ENCODE measurements around the gene P2RX2.
"Not testable (repeated sequence)": the region's sequence is repeated elsewhere in the genome, so short reads cannot be mapped to it uniquely, and the experiment has no call there.

P2RX2 gene

DNA sequence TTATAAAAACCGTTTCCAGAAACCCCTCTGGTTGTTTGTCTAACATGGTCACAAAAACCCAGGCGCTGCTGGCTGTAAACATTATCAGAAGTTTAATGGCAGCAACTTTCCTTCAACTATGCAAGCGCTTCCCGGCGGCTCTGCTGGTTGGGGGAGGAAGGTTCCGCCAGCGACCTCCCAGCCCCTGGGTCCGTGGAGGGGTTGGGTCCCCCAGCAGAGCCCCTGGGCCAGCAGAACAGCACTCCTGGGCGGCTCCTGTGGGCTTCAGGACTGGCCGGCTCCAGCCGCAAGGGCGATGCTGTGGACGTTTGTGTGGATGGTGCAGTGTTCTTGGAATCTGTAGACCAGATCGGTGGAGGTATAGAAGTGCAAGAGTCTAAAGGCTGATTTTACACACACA lies 34.1 kb upstream of the P2RX2 start:
- no peak for DNase-seq

DNA sequence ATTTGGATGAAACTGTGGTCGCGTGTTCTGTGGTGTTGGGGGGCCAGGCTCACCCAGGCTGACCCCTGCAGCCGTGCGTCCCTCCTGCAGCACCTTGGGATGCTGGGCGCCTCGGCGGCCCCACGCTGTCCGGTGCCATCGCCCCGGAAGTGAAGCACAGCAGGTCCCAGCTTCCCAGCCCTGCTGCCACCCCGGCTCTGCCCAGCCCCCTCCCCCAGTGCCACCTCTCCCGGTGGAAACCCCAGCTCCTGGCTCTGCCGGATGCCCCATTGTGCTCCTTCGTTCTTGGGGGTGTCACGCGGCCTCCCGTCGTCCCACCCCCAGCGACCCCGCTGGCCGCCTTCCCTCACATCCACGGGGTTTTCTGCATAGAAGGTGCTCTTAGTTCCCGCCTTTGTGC lies 33.4 kb upstream of the P2RX2 start:
- DNase-seq: no peak

DNA sequence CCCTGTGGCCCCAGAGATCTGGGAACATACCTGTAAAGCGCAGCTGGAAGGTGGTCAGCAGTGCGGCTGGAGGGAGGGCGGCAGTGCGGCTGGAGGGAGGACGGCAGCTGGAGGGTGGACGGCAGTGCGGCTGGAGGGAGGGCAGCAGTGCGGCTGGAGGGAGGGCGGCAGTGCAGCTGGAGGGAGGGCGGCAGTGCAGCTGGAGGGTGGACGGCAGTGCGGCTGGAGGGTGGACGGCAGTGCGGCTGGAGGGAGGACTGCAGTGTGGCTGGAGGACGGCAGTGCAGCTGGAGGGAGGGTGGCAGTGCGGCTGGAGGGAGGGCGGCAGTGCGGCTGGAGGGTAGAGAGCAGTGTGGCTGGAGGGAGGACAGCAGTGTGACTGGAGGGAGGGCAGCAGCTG lies 31.6 kb upstream of the P2RX2 start:
- DNase-seq: no peak

DNA sequence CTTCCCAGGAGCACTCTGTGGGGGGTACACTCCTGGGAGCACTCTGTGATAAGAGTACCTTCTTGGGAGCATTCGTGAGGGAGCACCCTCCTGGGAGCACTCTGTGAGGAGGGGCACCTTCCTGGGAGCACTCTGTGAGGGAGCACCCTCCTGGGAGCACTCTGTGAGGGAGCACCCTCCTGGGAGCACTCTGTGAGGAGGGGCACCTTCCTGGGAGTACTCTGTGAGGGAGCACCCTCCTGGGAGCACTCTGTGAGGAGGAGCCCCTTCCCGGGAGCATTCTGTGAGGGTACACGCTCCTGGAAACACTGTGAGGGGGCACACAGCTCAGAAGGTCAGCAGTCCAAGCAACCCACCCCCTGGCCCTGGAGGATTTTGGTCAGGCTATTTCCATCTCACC lies 30.8 kb upstream of the P2RX2 start:
- no peak for DNase-seq

DNA sequence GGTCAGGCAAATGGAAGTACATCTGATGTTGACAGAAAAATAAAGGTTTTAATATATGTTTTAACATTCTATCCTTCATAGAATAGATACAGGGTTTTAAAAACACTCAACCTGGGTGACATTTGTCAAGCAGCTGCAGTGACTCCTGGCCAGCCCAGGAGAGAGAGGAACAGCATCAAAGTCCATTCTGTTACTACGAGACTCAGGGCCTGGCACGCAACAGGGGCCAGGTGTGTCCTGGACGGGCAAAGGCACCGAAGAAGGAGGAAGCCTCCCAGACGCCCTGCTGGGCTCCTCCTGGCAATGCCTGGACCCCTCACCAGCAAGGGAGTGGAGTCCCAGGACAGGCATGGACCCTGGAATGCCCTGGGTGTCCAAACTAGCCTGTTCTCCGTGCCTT lies 30.3 kb upstream of the P2RX2 start:
- no peak for DNase-seq

DNA sequence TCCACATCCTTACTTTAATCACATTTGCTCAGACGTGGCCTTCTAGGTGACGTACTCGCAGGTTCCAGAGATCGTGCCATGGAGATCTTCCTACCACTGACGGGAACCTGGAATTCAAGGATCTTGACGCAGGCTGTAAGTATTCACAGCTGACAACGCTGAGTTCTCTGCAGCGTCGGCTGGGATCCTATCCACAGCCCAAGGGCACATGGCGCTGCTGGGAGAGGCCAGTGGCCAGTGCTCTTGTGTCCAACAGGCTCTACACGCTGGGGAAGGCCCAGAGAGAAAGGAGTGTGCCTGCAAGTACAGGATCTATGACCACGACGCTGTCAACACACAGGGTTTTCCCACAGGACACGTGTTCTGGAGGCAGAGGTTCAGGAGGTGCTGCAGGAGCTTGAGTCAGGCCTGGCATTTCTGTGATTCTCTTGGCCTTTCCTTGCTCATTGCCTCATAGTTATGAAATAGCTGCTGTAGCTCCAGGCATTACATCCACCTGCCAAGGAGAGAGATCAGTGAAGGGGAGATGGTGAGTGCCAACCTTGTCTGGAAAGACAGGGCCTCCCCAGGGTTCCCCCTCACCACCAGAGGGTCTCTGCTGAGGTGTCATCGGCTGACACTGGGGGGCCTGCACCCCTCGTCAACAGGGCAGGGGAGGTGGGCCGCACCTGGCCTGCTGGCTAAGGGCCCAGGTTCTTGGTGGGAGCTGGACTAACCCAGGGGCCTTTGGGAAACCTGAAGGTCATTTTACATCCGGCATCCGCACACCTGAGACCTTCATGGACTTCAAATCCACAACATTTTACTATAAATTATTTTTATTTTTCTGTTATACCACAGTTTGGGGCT lies 29.5 kb upstream of the P2RX2 start:
- no peak for DNase-seq

DNA sequence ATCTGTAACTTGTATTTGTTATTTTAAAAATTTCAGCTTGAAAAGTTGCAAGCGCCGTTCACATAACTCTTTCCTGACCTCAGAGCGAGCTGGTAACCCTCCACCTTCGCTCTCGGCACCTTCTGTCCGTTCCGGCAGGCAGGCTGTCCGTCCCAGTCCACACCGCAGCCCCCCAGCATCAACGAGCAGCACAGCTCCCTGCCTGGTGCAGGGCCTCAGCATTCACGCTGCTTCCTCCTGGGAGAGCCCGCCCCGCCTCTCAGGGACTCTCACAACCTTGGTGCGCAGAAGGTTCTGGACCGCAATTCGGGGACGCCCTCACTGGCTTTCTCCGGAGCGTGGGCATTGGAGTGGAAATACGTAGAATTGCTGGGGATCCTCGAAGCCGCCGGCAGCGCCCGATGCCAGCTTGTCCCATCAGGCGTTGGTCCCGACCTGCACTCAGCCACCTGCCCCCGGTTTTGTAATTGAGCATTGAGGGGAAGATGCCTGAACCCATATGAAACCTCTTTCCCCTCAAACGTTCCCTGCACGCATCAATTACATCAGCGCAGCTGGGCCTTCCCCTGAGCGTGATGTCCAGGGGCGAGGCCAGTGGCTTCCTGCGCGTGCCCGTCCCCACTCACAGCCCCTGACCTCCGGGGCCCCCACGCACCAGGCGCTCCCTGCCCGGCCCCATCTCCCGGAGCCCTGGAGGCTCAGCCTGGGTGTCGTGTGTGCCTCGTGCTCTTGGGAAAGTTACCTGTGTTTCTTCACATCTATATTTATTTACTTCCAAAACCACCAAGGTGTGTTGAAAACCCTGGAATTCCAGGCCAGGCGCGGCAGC lies 27.3 kb upstream of the P2RX2 start:
- DNase-seq: no peak

DNA sequence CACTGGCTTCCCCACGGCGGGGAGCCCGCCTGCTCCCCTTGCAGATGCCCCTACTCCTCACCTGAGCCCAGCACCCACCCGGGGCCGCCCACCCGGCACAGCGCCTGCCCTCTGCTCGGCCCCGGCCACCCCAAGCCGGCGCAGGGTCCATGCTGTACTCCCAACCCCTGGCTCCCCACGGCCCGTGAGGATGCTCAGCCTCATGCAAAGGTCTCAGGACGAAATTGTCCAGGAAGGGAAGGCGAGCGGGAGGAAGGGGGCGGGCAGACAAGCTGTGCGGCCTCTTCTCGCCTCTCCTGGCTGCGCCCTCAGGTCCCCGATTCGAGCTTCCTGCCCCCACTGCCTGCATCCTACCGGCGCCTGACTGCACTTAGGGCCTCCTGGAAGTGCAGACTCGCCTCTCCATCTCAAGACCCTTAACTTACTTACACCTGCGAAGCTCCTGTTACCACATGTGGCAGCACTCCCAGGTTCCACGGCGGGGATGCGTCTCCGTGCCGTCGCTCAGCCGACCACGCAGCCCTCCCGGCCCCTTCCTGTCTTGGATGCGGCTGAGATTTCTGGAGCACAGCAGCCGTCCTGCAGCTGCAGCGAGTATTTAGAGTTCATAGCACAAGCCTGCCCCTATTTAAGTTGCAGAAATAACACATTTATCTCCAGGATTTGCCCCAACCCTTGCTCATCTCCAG lies 26.1 kb upstream of the P2RX2 start:
- no peak for DNase-seq

DNA sequence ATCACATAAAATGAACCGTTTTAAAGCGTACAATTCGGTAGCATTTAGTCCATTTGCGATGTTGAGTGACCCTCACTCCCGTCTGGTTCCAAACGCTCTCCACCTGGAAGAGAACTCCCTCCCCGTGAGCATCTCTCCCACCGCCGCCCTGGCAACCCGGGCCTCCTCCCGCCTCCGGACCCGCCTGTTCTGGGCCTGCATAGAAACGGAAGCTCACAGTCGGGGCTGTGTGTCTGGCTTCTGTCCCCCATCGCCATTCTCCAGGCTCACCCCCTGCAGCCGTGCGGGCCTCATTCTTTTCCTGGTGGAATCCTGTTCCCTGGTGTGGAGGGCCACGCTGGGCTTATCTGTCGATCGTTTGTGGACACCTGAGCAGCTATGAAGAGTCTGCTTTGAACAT lies 25.5 kb upstream of the P2RX2 start:
- no peak for DNase-seq

DNA sequence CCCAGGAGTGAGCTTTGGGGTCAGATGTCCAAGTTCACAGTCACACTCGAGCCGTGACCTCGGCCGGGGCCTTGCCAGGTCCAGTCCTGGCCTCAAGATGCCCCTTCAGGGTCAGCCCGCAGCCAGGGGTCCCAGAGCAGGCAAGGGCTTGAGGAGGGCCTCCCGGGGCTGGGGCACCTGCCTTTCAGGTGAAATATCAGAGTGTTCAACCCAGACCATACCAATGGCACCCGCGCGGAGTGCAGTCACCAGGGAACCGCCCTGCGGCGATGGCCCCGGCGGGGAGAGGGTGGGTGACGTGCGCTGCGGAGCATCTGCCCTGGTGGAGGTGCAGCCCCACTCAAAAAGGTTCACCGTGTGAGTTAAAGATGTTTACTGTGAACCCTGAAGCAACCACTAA lies 25.1 kb upstream of the P2RX2 start:
- DNase-seq: no peak

DNA sequence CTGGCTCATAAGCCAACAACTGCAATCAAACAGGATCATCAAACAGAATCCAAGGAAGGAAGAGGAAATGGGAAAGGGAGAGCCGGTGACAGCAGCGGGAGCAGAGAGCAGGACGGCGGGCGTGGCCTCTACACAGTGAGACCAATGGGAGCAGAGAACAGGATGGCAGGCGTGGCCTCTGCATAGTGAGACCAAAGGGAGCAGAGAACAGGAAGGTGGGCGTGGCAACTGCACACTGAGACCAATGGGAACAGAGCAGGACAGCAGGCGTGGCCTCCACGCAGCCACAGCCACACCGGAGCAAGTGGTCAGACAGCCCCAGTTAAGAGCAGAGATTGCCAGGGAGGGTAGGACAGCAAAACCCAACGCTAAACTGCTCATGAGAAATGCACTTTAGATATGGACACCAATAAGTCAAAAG lies 24.6 kb upstream of the P2RX2 start:
- peak in 1 of 2 donors; percentile 31 for DNase-seq

DNA sequence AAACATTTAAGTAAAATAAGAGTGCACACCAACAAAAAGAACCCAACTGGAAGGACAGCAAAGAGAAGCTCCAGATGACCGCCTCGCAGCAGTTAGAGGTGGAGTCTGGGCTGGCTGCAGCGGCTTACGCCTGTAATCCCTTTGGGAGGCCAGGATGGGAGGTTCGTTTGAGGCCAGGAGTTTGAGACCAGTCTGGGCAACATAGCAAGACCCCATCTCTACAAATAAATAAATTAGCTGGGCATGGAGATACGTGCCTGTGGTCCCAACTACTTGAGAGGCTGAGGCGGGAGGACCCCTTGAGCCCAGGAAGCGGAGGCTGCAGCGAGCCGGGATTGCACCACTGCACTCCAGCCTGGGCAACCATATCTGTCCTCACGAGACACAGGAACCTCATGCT lies 23.4 kb upstream of the P2RX2 start:
- no peak for DNase-seq

DNA sequence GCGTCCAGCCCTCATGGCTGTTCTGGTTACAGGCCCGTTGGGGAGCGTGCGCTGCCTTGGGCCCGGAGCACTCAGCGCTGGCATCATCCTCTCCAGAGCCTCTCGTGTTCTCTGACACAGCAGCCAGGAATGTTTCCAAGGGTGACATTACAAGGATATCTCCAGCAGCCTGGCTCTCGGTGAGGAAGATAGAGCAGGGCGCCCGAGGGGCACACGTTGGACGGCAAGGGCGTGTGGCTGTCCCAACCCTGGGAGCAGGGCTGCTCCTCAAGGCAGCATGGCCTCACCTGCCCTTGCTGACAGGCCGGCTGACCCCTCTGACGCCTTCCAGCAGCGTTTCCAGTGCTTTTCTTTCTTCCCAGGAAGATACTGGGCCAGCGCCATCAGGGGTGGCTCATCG lies 22.6 kb upstream of the P2RX2 start:
- DNase-seq: no peak

DNA sequence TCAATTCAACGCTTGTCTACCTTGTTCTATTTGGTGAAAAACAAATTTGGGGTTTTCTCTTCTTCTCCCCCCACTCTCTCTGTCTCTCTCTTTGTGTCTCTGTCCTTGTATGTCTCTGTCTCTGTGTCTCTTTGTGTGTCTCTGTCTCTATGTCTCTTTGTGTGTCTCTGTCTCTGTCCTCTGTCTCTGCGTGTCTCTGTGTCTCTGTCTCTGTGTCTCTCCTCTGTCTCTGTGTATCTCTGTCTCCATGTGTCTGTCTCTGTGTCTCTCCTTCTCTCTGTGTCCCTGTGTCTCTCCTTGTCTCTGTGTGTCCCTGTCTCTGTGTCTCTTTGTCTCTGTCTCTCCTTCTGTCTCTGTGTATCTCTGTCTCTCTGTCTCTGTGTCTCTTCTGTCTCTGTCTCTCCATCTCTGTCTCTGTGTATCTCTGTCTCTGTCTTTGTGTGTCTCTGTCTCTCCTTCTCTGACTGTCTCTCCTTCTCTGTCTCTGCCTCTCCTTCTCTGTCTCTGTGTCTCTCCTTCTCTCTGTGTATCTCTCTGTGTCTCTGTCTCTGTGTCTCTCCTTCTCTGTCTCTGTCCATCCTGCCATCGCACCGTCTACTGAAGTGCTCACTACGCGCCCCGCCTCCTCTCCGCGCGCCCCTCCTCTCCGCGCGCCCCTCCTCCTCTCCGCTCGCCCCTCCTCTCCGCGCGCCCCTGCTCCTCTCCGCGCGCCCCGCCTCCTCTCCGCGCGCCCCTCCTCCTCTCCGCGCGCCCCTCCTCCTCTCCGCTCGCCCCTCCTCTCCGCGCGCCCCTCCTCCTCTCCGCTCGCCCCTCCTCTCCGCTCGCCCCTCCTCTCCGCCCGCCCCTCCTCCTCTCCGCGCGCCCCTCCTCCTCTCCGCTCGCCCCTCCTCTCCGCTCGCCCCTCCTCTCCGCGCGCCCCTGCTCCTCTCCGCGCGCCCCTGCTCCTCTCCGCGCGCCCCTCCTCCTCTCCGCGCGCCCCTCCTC lies 21.0 kb upstream of the P2RX2 start:
- no peak for DNase-seq

DNA sequence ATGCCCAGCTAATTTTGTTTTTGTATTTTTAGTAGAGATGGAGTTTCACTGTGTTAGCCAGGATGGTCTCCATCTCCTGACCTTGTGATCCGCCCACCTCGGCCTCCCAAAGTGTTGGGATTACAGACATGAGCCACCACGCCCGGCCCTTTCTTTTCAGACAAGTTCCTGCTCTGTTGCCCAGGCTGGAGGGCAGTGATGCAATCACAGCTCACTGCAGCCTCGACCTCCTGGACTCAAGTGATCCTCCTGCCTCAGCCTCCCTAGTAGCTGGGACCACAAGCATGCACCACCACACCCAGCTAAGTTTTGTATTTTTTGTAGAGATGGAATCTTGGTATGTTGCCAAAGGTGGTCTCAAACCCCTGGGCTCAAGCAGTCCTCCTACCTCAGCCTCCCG lies 19.1 kb upstream of the P2RX2 start:
- DNase-seq: not testable (repeated sequence)

DNA sequence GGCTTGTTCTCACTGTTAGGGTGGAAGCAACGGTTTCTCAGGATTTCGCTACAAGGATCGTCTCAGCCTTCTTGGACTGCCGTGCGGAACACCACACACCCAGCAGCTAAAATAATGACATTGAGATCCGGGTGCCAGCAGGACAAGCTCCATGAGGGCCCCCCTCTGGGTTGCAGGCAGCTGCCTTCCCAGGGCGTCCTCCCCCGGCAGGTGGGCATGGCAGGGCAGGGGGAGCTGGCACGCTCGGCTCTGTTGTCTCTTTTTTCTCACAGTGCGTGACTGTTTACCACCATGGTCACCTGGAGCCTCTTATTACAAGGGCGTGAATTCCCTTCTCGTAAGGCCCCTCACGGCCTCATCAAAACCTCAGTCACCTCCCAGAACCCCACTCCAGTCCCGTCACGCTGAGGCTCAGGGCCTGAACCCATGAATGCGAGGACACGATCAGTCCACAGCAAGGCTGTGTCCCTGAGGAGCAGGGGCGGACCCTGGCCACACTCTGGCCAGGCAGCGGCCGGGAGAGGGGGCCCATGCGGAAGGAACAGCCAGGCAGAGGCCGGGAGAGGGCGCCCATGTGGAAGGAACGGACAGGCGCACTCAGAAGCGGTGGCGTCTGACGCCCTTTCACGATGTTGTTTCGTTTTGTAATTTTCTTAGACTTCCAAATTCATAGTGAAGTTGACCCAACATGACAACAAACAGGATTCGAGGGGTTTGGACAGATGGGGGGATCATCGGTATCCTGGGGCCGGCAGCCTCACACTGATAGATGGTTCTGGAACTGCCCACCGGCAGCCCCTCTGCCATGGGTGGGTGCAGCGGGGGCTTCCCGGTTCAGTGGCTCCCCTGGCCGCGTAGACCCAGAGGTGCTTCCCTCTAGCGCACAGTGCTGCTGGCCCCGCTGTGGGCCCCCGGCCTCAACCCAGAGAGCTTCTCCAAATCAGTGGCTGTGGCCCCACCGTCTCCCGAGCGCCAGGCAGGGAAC lies 18.2 kb upstream of the P2RX2 start:
- DNase-seq: peak; percentile 34 to 41

DNA sequence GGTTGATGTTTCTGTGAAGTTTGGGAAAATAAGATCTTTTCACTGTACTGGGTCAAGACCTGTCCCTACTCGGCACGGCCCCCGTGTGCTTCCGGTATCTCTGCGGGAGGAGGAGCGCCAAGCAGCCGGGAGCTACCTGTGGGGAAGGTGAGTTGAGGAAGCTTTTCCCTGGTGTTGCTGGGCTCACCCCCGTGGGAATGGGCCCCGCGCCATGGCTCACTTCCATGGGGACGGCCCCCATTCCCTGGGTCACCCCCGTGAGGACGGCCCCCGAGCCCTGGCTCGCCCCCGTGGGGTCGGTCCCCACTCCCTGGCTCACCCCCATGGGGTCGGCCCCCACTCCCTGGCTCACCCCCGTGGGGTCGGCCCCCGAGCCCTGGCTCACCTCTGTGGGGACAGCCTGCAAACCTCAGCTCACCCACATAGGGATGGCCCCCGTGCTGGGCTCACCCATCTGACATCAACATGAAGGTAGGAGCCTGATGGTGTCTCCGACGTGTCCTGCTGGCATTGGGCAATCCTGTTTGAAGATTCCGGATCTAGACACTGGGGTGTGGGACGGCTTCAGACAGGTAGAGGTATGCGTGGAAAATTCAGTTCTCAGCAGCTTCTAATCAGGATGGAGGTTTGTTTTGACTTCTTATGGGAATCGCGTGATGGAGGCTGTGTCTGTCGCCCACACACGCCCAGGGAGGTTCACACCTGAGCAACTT lies 17.2 kb upstream of the P2RX2 start:
- DNase-seq: no peak

DNA sequence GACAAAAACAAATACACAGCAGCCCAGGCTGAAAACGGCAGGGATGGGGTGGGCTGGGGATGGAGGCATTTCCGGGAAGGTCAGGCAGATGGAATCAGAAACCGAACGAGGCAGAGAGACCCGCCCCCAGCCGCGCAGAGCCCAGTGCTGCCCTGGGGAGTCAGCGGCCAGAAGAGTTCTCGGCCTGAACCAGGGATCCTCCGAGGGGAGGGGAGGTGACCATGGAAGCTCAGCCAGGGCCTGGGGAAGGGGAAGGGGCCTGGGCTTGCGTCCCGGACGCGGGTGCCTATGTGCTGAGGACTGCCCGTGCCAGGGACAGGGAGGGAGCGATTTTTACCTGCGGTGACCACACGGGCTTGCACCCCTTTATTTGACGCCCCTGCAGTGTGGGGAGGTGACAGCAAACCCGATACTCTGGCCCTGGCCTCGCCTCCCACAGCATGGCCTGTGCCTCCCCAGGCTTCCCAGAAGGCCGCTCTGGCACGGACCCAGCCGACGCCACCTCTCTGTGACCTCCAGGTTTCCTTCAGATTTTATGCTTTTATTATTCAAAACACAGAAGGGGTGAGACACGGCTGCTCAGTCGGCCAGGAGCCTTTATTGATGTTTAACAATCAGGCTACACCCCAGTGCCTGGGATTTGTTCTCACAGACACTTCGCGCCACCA lies 15.9 kb upstream of the P2RX2 start:
- DNase-seq: no peak

DNA sequence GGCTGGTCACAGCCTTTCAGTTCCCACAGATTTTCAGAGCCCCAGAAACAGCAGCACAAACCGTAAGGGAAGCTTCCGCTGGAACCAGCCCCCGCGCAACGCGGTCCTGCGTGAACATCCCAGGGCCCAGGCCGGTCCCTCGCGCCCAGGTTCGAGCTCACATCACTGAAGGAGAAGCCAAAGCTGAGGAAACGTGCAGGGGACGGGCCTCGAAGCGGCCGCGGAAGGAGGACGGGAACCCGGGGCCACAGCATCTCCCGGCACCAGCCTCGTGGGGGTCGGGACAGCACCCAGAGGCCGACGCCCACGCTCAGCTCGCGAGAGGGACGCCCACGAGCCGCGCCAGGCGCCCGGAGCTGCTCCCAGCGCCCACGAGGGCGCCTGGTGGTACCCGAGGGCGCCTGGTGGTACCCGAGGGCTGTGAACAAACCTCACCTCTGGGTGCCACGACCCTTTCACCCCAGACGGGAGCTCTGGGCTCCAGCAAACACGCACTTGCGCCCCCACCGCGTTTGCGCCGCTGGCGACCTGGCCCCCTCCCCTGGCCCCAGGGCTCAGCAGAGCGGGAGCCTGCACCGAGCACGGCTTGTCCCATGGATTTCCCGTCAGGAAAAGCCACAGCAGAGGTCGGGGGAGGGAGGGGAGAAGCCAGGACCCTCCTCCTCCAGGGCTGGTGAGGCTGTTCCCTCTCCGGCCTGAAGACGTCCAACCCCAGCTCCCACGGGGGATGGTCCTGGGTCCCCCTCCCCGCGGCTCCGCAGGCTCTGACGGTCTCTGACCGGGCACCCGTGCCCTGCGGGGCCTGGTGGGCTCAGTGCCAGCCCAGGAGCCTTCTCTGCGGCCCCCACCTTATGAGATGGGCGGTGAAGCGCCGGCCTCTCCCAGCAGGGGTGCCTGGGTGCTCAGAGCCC lies 15.1 kb upstream of the P2RX2 start:
- no peak for DNase-seq
